Hippocampal formation (tissue), 2 donors: ENCODE results near the gene PDGFC.
"Not testable (repeated sequence)": the region's sequence is repeated elsewhere in the genome, so short reads cannot be mapped to it uniquely, and the experiment has no call there.

Experiments
- DNase-seq, 2 donors: peaks; one replicate each; lab custom pipeline; 2025; lab: John Stamatoyannopoulos, UW

Gene PDGFC

DNA sequence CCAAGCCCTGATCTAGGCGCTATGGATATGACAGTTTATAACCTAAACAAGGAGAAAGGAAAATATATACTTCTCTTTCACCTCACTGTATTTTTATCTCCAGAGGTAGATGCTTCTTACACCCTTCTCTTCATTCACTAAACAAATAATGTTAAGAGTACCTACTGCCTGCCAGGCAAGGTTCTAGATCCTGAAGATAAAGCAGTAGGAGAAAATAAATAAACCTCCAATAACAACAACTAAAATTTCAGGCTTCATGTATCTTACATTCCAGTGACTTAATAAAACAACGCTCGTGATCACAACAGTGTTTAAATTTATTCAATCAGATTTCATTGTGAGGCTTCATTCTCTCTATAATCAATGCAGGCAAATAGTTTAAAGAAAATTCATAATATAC, 20.7 kb downstream of the PDGFC start:
- DNase-seq: no peak

GRCh38 chr4:156950090-156950489, 21.5 kb downstream of the PDGFC start:
- DNase-seq: no peak

DNA sequence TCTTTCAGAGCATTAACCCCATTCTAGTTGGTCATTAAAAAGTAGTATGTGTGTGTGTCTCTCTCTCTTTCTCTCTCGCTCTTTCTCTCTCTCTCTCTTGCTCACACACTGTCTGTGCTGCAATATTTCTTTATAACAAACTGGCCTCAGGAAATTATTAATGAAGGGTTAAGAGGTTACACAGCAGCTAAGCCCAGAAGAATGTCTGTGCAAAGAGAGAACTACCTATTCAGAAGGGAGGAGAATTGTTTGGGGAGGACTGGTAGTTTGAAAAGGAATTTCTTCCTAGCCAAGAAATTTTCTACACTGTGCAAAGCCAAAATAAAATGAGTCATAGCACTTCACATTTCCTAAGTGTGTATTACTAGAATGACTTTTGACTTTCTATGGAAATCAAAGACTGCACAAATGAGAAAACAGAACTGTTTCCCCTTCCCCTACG, 22.2 kb downstream of the PDGFC start:
- no peak for DNase-seq

GRCh38 chr4:156948738-156949137, 22.9 kb downstream of the PDGFC start:
- no peak for DNase-seq

- DNase-seq: no peak
Measured at GRCh38 chr4:156948133-156948532, 23.5 kb downstream of the PDGFC start.

DNA sequence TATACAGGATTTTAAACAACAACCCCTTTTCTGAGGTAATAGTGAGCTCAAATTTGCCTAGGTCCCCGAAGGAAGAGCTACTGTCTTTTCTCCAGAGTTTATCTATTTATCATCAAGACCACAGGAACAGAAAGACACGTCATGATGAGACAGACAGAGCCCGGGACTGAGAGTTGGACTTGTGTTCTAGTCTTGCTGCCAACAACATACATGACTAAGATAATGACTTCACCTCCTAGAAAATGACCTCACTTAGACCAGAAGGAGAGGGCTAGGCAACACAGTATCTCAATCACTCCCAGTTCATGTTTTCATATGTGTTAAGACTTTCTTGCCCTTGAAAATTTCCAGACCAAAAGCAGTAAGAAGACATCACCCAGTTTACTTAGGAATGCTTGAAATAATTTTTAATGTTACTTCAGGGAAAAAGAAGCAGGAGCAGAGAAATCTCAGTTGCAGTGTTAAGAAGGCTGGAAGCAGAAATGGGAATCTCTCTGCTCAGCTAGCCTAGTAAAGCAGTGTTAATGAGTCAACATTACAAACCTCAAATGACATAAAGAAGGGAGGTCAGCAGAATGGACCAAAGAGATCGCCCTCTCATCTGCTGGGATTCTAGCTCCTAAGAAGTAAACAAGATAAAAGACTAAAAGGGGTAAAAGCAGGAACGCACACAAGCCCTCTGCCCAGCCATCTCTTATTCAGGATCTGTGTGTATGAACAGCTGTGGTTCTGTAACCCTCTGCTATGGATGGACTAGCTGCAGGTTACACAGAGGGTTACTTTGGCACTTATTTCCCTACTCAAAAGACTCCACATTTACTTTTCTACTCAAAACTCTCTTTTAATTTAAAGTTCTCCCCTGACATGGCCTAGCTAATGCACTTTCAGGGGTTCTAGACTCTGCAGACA, 24.8 kb downstream of the PDGFC start:
- DNase-seq: no peak

- DNase-seq: no peak
Measured at GRCh38 chr4:156945532-156945931, 26.1 kb downstream of the PDGFC start.

DNA sequence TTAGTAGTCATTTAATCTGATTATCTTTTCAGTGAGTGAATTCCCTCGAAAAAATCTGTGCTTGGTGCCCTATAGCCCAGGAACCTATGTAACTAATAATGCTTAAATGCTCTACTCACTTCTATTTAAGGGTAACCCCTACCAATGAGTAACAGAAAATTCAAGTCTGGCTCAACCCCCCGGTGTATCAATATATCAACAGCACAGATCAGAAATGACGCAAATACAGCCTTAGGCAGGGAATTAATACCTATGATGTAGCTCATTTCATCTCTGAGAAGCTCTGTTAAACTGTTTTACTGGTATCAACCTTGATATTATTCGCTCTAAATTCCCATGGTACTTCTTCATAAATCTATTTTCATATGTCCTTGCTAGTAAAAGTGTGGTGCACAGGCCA, 28.6 kb downstream of the PDGFC start:
- no peak for DNase-seq

- no peak for DNase-seq
Measured at GRCh38 chr4:156941940-156942548, 29.6 kb downstream of the PDGFC start.

DNA sequence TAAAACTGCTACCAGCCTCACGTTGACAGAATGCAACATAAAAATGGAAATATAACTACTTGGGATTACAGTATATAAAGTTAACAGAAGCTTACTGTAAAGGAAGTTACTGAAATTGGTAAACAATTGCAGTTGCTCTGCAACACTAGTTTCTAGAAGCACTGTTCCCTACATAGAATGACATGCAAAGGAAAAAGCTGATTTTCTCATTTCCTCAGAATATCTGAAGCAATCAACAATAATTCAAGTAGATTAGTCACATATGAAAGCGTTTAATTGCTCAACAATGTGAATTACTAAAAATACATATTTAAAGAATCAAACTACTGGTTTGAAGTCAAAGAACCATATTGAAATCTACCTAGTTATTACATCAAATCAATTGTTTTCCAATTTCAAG, 31.8 kb downstream of the PDGFC start:
- no peak for DNase-seq

GRCh38 chr4:156939139-156939538, 32.5 kb downstream of the PDGFC start:
- no peak for DNase-seq

GRCh38 chr4:156934259-156934635, 37.4 kb downstream of the PDGFC start:
- no peak for DNase-seq

GRCh38 chr4:156933633-156934258, 37.9 kb downstream of the PDGFC start:
- no peak for DNase-seq

DNA sequence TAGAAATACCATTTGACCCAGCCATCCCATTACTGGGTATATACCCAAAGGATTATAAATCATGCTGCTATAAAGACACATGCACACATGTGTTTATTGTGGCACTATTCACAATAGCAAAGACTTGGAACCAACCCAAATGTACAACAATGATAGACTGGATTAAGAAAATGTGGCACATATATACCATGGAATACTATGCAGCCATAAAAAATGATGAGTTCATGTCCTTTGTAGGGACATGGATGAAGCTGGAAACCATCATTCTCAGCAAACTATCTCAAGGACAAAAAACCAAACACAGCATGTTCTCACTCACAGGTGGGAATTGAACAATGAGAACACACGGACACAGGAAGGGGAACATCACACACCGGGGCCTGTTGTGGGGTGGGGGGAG, 39.2 kb downstream of the PDGFC start:
- DNase-seq: not testable (repeated sequence)

- no peak for DNase-seq
Measured at GRCh38 chr4:156931267-156931666, 40.3 kb downstream of the PDGFC start.

GRCh38 chr4:156929386-156930105, 42.1 kb downstream of the PDGFC start:
- no peak for DNase-seq

GRCh38 chr4:156924774-156925315, 46.8 kb downstream of the PDGFC start:
- DNase-seq: no peak

- DNase-seq: no peak
Measured at GRCh38 chr4:156923525-156923924, 48.1 kb downstream of the PDGFC start.

GRCh38 chr4:156915221-156915620, 56.4 kb downstream of the PDGFC start:
- DNase-seq: no peak

DNA sequence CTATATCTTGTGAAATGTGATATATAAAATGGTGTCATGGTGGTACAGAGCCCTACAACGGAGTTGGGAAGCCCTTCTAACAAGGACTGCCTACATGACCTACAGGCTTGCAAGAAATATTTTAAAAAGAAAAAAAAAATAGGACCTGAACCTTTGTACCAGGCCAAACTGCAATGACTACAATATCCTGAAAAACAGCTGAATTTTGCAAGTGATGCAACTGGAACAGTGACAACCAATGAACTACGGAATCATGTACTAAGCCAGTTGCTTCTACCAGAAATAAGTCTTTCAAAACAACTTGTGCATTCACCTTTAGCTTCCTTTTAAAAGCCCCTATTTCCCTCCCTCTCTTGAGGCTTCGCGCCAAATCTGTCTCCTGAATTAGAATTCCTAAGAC, 58.4 kb downstream of the PDGFC start:
- no peak for DNase-seq

GRCh38 chr4:156909010-156909409, 62.6 kb downstream of the PDGFC start:
- no peak for DNase-seq

DNA sequence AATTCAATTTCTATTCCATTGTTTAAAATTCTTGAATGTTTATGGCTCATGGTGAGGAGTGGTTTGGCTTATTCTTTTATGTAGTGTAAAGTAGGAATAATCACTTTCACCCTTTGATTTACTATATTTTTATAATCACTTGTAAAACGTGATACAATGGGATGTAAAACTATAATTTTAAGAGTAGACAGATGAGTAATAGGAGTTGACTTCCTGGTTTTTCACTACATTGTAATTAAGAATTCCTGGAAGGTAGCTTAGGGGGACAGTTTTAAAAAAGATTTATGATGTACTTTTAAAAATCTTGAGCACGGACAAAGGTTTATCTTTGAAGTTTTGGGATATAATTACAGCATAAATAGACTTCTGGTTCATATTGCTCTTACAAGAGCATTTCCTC, 65.3 kb downstream of the PDGFC start:
- DNase-seq: no peak
